HepG2 (cell line): ENCODE measurements around the gene VWA2. TPM values are rescaled to one million over a fixed set of nuclear protein-coding genes. Genes with fewer than 3 reads are reported as not detected.

Experiments
- ATAC-seq: fragments of 200-7000 bp; cut with Tn5 transposase; 3 replicates; pipeline ENCODE4 v1.9.1; 2020; ENCODE audit warnings: mild to moderate bottlenecking, moderate library complexity
- BruUV-seq: library from RNA; stranded (reverse); fragments of 400-500 nt; replicated peaks from 2 replicates; lab custom pipeline; 2021; lab: Mats Ljungman, UMichigan
- CTCF ChIA-PET: fragments of 300-600 bp; formaldehyde crosslinking; extraction: SDS; loops from one replicate; lab custom pipeline; 2021; ENCODE audit warnings: low total read pairs, inconsistent platforms, low intra/inter-chr PET ratio; lab: Yijun Ruan, JAX
- POLR2A ChIA-PET: fragments of 350-600 bp; sonication (Branson Sonifier 250); formaldehyde crosslinking; loops from one replicate; lab custom pipeline; 2020; ENCODE audit warnings: antibody characterized with exemption, inconsistent platforms; lab: Yijun Ruan, JAX
- DNase-seq: peaks from one replicate; pipeline ENCODE4 v3.0.0-alpha.2; 2015; ENCODE audit warnings: low spot score
- FAIRE-seq: peaks from 3 replicates; lab custom pipeline; 2011; peaks lifted over from hg19 to GRCh38; lab: Jason Lieb, UNC
- H2AFZ ChIP-seq: one replicate; pipeline ENCODE4 v1.6.1; 2011; ENCODE audit warnings: low read length, inconsistent platforms
- H3K27ac ChIP-seq: fragments of 300-600 bp; 3 replicates; pipeline ENCODE4 v1.8.0; 2011; ENCODE audit warnings: mixed run types, mild to moderate bottlenecking, mixed read lengths, low read length, inconsistent platforms; ENCODE audit not compliant: insufficient read depth; ENCODE audit errors: extremely low read length
- H3K27me3 ChIP-seq, 2 experiments: fragments of 200-600 bp in 1 of 2; 2 replicates in 1 of 2; 3 replicates in 1 of 2; pipeline versions ENCODE4 v1.6.0 to v1.8.0; 2011; ENCODE audit warnings: low read length in 2 of 2, mild to moderate bottlenecking in 2 of 2, moderate library complexity in 2 of 2, inconsistent platforms in 1 of 2; ENCODE audit not compliant: insufficient read depth in 2 of 2, control insufficient read depth in 1 of 2
- H3K36me3 ChIP-seq, 2 experiments: fragments of 200-600 bp in 1 of 2; replicated peaks in 1 of 2; 2 replicates in 1 of 2; 3 replicates in 1 of 2; pipeline versions ENCODE4 v1.5.1 to v1.8.0; 2011; ENCODE audit warnings: low read length in 2 of 2, inconsistent platforms in 1 of 2; ENCODE audit not compliant: insufficient read depth in 2 of 2, control insufficient read depth in 1 of 2
- H3K4me1 ChIP-seq: 2 replicates; pipeline ENCODE4 v1.5.1; 2012; ENCODE audit warnings: low read length, inconsistent platforms; ENCODE audit not compliant: insufficient read depth
- H3K4me2 ChIP-seq: 2 replicates; pipeline ENCODE4 v1.6.0; 2011; ENCODE audit warnings: low read depth, low read length, inconsistent platforms
- H3K4me3 ChIP-seq, 3 experiments: fragments of 200-600 bp in 1 of 3; sonication (generic), shearing (Covaris generic) in 1 of 3; replicated peaks in 1 of 3; 2 replicates each; pipeline ENCODE4 v1.5.1; 2011 to 2016; ENCODE audit warnings: low read length in 3 of 3, inconsistent platforms in 2 of 3, low read depth in 2 of 3, mild to moderate bottlenecking in 2 of 3, control low read depth in 1 of 3, mixed read lengths in 1 of 3; ENCODE audit not compliant: insufficient read depth in 1 of 3
- H3K79me2 ChIP-seq: one replicate; pipeline ENCODE4 v1.6.1; 2011; ENCODE audit warnings: low read length, inconsistent platforms; ENCODE audit not compliant: insufficient read depth
- H3K9ac ChIP-seq: 2 replicates; pipeline ENCODE4 v1.6.0; 2011; ENCODE audit warnings: mild to moderate bottlenecking, low read depth, low read length, inconsistent platforms; ENCODE audit not compliant: insufficient read depth
- H3K9me3 ChIP-seq: 2 replicates; pipeline ENCODE4 v1.5.1; 2012; ENCODE audit warnings: mild to moderate bottlenecking, low read length
- H4K20me1 ChIP-seq: 2 replicates; pipeline ENCODE4 v1.6.0; 2011; ENCODE audit warnings: inconsistent platforms, mild to moderate bottlenecking, low read length, moderate library complexity; ENCODE audit not compliant: insufficient read depth
- ERF ChIP-seq: IDR thresholded peaks from 2 replicates; pipeline ENCODE4 v1.6.1; 2018; ENCODE audit warnings: missing biosample characterization, missing genetic modification reagents
- FOXO1 ChIP-seq: sonication (generic); formaldehyde crosslinking; IDR thresholded peaks from 2 replicates; pipeline ENCODE4 v1.4.0; 2020; ENCODE audit warnings: missing genetic modification reagents
- KAT7 ChIP-seq: IDR thresholded peaks from 2 replicates; pipeline ENCODE4 v1.6.1; 2018; ENCODE audit warnings: borderline replicate concordance, missing compliant biosample characterization
- MTA1 ChIP-seq: sonication (generic); formaldehyde crosslinking; IDR thresholded peaks from 2 replicates; pipeline ENCODE4 v1.4.0; 2020; ENCODE audit warnings: missing genetic modification reagents, mild to moderate bottlenecking, borderline replicate concordance
- NBN ChIP-seq: fragments of 450-650 bp; conservative IDR thresholded peaks from 2 replicates; pipeline ENCODE4 v1.6.1; 2017
- NFYC ChIP-seq: IDR thresholded peaks from 2 replicates; pipeline ENCODE4 v1.6.1; 2016; ENCODE audit warnings: missing genetic modification reagents, missing compliant biosample characterization
- NR2F1 ChIP-seq, 2 experiments: fragments of 450-650 bp in 1 of 2; formaldehyde crosslinking in 1 of 2; IDR thresholded peaks; 2 replicates each; pipeline versions ENCODE4 v1.5.0 to v1.6.1; 2016 to 2020; ENCODE audit warnings: mild to moderate bottlenecking in 1 of 2, missing compliant biosample characterization in 1 of 2, missing genetic modification reagents in 1 of 2, moderate library complexity in 1 of 2
- POLR2G ChIP-seq: fragments of 200-400 bp; formaldehyde crosslinking; IDR thresholded peaks from 2 replicates; pipeline ENCODE4 v1.6.1; 2018; ENCODE audit warnings: mild to moderate bottlenecking, low read depth, low read length, moderate library complexity
- SIN3B ChIP-seq: fragments of 150-350 bp; IDR thresholded peaks from 2 replicates; pipeline ENCODE4 v1.6.1; 2014; ENCODE audit warnings: low read length
- TOE1 ChIP-seq: sonication (generic); formaldehyde crosslinking; IDR thresholded peaks from 2 replicates; pipeline ENCODE4 v1.4.0; 2020; ENCODE audit warnings: mild to moderate bottlenecking, missing genetic modification reagents
- ZNF446 ChIP-seq: sonication (generic); formaldehyde crosslinking; IDR thresholded peaks from 2 replicates; pipeline ENCODE4 v1.5.0; 2020; ENCODE audit warnings: mild to moderate bottlenecking, missing genetic modification reagents
- ZNF674 ChIP-seq: sonication (generic); formaldehyde crosslinking; IDR thresholded peaks from 2 replicates; pipeline ENCODE4 v1.5.0; 2020; ENCODE audit warnings: low read depth, mild to moderate bottlenecking, missing genetic modification reagents
- ZNF75D ChIP-seq: sonication (generic); formaldehyde crosslinking; IDR thresholded peaks from 2 replicates; pipeline ENCODE4 v1.8.1; 2023; ENCODE audit warnings: missing genetic modification reagents, mild to moderate bottlenecking, borderline replicate concordance
- WGBS: methylation state at CpG from one replicate; pipeline ENCODE4 v1.1.6; 2017; ENCODE audit warnings: low lambda C conversion rate; 5-methylcytosine and 5-hydroxymethylcytosine counted together
- in situ Hi-C: cut with HindIII; loops from 2 replicates; pipeline ENCODE4 v1.10.0; 2017; ENCODE audit warnings: low pct_unique_long_range_greater_than_20kb; ENCODE audit not compliant: extremely low pct_ligation_motif_present
- intact Hi-C: fragments of 100-400 bp; cut with micrococcal nuclease; formaldehyde crosslinking; loops from one replicate; pipeline ENCODE4 v1.10.0; 2022; ENCODE audit not compliant: unreplicated experiment
- polyA plus RNA-seq, 8 experiments: library from polyadenylated mRNA; depleted of rRNA in 3 of 8; stranded (reverse) in 7 of 8; unstranded in 1 of 8; fragments of >200 nt; fragmentation: Illumina TruSeq in 4 of 8; extraction: Trizol in 4 of 8; gene quantifications; 2 replicates each; pipeline versions ENCODE4 v1.2.1 to v1.2.3, GENCODE V29; 2011 to 2016; ENCODE audit warnings: low read depth in 4 of 8, missing spikeins in 1 of 8, mixed read lengths in 1 of 8; ENCODE audit not compliant: insufficient read depth in 1 of 8
- total RNA-seq, 5 experiments: library from RNA; depleted of rRNA; stranded (reverse); fragments of >200 nt; fragmentation: Illumina TruSeq; extraction: Trizol; gene quantifications; 2 replicates each; pipeline ENCODE4 v1.2.3, GENCODE V29; 2016; ENCODE audit warnings: low read depth in 1 of 5
- TF ChIP-seq, protein P1 (sequence below): sonication (generic); formaldehyde crosslinking; IDR thresholded peaks from 2 replicates; pipeline ENCODE4 v1.8.0; 2022; ENCODE audit warnings: missing genetic modification reagents, mild to moderate bottlenecking, borderline replicate concordance
- TF ChIP-seq, protein P2 (sequence below): sonication (generic); formaldehyde crosslinking; IDR thresholded peaks from 2 replicates; pipeline ENCODE4 v1.8.0; 2022; ENCODE audit warnings: mild to moderate bottlenecking, missing genetic modification reagents, moderate library complexity
- TF ChIP-seq, protein P3 (sequence below): sonication (generic); formaldehyde crosslinking; IDR thresholded peaks from 2 replicates; pipeline ENCODE4 v1.4.0; 2020; ENCODE audit warnings: mild to moderate bottlenecking, missing genetic modification reagents
- TF ChIP-seq, protein P4 (sequence below): IDR thresholded peaks from 2 replicates; pipeline ENCODE4 v1.6.1; 2018; ENCODE audit warnings: missing genetic modification reagents

The VWA2 gene
- total and polyA plus RNA-seq, 2 of the 13 experiments (the other 11 are each of a cell fraction or from before 2014, with no cell fraction given), result not detected

DNA sequence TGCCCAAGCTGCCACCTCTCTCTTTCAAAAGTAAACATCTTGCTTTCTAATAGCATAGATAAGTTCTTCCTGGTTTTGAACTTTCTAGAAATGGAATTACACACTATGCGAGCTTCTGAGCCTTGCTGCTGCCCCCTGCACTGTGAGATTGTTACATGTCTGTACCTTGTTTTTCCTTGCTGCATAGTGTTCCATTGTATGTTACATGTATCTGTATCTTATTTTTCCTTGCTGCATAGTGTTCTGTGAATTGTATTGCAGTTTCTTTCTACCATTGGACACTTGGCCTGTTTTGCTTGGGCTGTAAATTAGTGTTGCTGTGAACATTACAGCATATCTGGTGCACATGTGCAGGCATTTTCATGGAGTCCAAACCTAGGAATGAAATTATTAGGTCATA lies 24.0 kb upstream of the VWA2 start:
- no TSS peak for BruUV-seq
- H3K4me3 ChIP-seq, result no peak overlapping the region
- ChIA-PET POLR2A (no interaction called here), CTCF (no interaction called here)
- H2AFZ ChIP-seq, result no peak overlapping the region
- no peak overlapping the region for H3K9ac ChIP-seq
- no peaks in the 10 kb centered on the region for H4K20me1 ChIP-seq
- no peak overlapping the region for H3K4me2 ChIP-seq
- no peaks in the 10 kb centered on the region for H3K4me1 ChIP-seq
- no peak for FAIRE-seq
- in situ Hi-C loops, result no loop called here
- intact Hi-C loops, result no loop called here
- H3K9me3 ChIP-seq, result no peaks in the 10 kb centered on the region
- H3K79me2 ChIP-seq, result no peaks in the 10 kb centered on the region
- H3K36me3 ChIP-seq, result no peaks in the 10 kb centered on the region
- no peak overlapping the region for H3K27ac ChIP-seq
- peaks cover 0 to 9% of the 10 kb centered on the region in 2 experiments; a peak in 4 of 5 replicates for H3K27me3 ChIP-seq
- DNase-seq, result no peak
- 5% methylated on average over 1 of the region's 1 CpG for WGBS
- ATAC-seq, result no peak
- TF ChIP-seq KAT7 (CRISPR knock-in tag) (no peak), ERF (CRISPR knock-in tag) (no peak), TOE1 (CRISPR knock-in tag) (no peak), POLR2G (no peak), ZNF75D (no peak), ZNF674 (CRISPR knock-in tag) (no peak), MTA1 (no peak), NFYC (no peak), NBN (no peak), FOXO1 (CRISPR knock-in tag) (no peak), SIN3B (no peak), ZNF446 (CRISPR knock-in tag) (no peak), NR2F1 (CRISPR knock-in tag; IDR thresholded peaks at IDR 0.05) (no peak)
- TF ChIP-seq, protein P1, sequence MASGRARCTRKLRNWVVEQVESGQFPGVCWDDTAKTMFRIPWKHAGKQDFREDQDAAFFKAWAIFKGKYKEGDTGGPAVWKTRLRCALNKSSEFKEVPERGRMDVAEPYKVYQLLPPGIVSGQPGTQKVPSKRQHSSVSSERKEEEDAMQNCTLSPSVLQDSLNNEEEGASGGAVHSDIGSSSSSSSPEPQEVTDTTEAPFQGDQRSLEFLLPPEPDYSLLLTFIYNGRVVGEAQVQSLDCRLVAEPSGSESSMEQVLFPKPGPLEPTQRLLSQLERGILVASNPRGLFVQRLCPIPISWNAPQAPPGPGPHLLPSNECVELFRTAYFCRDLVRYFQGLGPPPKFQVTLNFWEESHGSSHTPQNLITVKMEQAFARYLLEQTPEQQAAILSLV (CRISPR knock-in tag), result no peak
- TF ChIP-seq, protein P2, sequence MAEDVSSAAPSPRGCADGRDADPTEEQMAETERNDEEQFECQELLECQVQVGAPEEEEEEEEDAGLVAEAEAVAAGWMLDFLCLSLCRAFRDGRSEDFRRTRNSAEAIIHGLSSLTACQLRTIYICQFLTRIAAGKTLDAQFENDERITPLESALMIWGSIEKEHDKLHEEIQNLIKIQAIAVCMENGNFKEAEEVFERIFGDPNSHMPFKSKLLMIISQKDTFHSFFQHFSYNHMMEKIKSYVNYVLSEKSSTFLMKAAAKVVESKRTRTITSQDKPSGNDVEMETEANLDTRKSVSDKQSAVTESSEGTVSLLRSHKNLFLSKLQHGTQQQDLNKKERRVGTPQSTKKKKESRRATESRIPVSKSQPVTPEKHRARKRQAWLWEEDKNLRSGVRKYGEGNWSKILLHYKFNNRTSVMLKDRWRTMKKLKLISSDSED (CRISPR knock-in tag), result no peak
- TF ChIP-seq, protein P3, sequence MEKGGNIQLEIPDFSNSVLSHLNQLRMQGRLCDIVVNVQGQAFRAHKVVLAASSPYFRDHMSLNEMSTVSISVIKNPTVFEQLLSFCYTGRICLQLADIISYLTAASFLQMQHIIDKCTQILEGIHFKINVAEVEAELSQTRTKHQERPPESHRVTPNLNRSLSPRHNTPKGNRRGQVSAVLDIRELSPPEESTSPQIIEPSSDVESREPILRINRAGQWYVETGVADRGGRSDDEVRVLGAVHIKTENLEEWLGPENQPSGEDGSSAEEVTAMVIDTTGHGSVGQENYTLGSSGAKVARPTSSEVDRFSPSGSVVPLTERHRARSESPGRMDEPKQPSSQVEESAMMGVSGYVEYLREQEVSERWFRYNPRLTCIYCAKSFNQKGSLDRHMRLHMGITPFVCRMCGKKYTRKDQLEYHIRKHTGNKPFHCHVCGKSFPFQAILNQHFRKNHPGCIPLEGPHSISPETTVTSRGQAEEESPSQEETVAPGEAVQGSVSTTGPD (CRISPR knock-in tag), result no peak
- TF ChIP-seq, protein P4, sequence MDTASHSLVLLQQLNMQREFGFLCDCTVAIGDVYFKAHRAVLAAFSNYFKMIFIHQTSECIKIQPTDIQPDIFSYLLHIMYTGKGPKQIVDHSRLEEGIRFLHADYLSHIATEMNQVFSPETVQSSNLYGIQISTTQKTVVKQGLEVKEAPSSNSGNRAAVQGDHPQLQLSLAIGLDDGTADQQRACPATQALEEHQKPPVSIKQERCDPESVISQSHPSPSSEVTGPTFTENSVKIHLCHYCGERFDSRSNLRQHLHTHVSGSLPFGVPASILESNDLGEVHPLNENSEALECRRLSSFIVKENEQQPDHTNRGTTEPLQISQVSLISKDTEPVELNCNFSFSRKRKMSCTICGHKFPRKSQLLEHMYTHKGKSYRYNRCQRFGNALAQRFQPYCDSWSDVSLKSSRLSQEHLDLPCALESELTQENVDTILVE (CRISPR knock-in tag), result no peak
